ENCODE results near the gene COL6A3.

DNA sequence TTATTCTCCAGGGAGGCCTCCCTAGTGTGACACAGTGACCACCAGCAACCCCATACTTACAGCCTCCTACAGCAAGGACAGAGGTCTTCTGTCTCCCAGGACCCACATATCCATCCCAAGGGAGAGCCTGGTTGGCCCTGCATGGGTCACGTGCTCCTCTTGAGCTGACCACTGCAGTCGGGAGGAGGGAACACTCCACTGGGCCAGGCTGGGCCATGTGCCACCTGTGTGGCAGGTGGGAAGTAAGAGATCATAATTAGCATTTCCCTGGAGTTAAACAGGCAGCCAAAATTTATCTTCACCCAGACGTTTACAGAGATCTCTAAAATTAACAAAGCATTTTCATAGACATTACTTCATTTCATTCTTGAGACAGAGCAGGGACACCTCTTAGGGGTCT, 39.7 kb upstream of the COL6A3 start:
- TF ChIP-seq ZNF274 (IDR thresholded peaks at IDR 0.05; ENCODE audit: low read depth, low read length) (no peak), SUZ12 (IDR thresholded peaks at IDR 0.05; ENCODE audit: extremely low read depth, insufficient read depth, insufficient read length) (no peak)
